Ascending aorta (tissue), 2 donors: ENCODE measurements around the gene POC1B. TPM values are rescaled to one million over a fixed set of nuclear protein-coding genes. Genes with fewer than 3 reads are reported as not detected.

ENCODE experiments used
- DNase-seq, 2 donors: peaks; one replicate each; pipeline ENCODE4 v3.0.0-alpha.2; 2019; ENCODE audit warnings: low spot score in 2 of 2
- H3K27ac ChIP-seq, 2 donors: fragments of 200-600 bp; sonication (generic); one replicate each; pipeline ENCODE4 v1.5.1; 2016 to 2017; ENCODE audit warnings: mild to moderate bottlenecking in 1 of 2
- H3K27me3 ChIP-seq: fragments of 200-600 bp; sonication (generic); one replicate; pipeline ENCODE4 v1.5.1; 2017
- H3K36me3 ChIP-seq, 2 donors: fragments of 200-600 bp; sonication (generic); one replicate each; pipeline ENCODE4 v1.5.1; 2016
- H3K4me1 ChIP-seq, 2 donors: fragments of 200-600 bp; sonication (generic); one replicate each; pipeline ENCODE4 v1.5.1; 2016 to 2017; ENCODE audit warnings: mild to moderate bottlenecking in 1 of 2
- H3K4me3 ChIP-seq, 2 donors: fragments of 200-600 bp; sonication (generic); one replicate each; pipeline ENCODE4 v1.5.1; 2016 to 2017; ENCODE audit warnings: mild to moderate bottlenecking in 1 of 2
- H3K9me3 ChIP-seq, 2 donors: fragments of 200-600 bp; sonication (generic); one replicate each; pipeline ENCODE4 v1.5.1; 2016
- CTCF ChIP-seq, 3 experiments: fragments of 200-600 bp in 2 of 3; fragments of 450-650 bp in 1 of 3; sonication (generic) in 2 of 3; IDR thresholded peaks; one replicate each; pipeline ENCODE4 v1.5.1; 2016 to 2019; ENCODE audit warnings: antibody characterized with exemption in 3 of 3, mild to moderate bottlenecking in 1 of 3, moderate library complexity in 1 of 3
- intact Hi-C: fragments of 100-400 bp; cut with DNase I; formaldehyde crosslinking; loops from one replicate; pipeline ENCODE4 v1.15.1; 2023
- total RNA-seq: library from RNA; depleted of rRNA; stranded (reverse); fragments of >200 nt; gene quantifications from one replicate; pipeline ENCODE4 v1.1.0, GENCODE V29; 2016

POC1B gene
- total RNA-seq, 1 donor from 2014 or later: 15.8 TPM

- Histone ChIP-seq H3K4me3 (no peak overlapping the region), H3K9me3 (no peaks in the 10 kb centered on the region), H3K36me3 (no peaks in the 10 kb centered on the region), H3K27ac (no peak overlapping the region), H3K4me1 (no peaks in the 10 kb centered on the region), H3K27me3 (no peaks in the 10 kb centered on the region)
- DNase-seq: no peak
- intact Hi-C loops: no loop called here
- no peak for TF ChIP-seq CTCF (IDR thresholded peaks at IDR 0.05)
Measured at GRCh38 chr12:89424389-89424788, 101.5 kb downstream of the POC1B start.

- intact Hi-C loops: no loop called here
- Histone ChIP-seq H3K4me3 (no peak overlapping the region), H3K27me3 (no peaks in the 10 kb centered on the region), H3K27ac (no peak overlapping the region), H3K9me3 (no peaks in the 10 kb centered on the region), H3K36me3 (no peaks in the 10 kb centered on the region), H3K4me1 (peaks cover 0 to 3% of the 10 kb centered on the region in 2 donors)
- DNase-seq: no peak
- peak in 1 of 3 experiments; percentile 5 for TF ChIP-seq CTCF (IDR thresholded peaks at IDR 0.05)
Measured at GRCh38 chr12:89421092-89421835, 104.6 kb downstream of the POC1B start.

- intact Hi-C loops: no loop called here
- H3K36me3 ChIP-seq: no peaks in the 10 kb centered on the region
- no peaks in the 10 kb centered on the region for H3K27me3 ChIP-seq
- H3K9me3 ChIP-seq: no peaks in the 10 kb centered on the region
- no peak overlapping the region for H3K4me3 ChIP-seq
- no peak overlapping the region for H3K27ac ChIP-seq
- DNase-seq: peak in 1 of 2 donors; percentile 9
- no peak for TF ChIP-seq CTCF (IDR thresholded peaks at IDR 0.05)
- H3K4me1 ChIP-seq: peaks cover 0 to 3% of the 10 kb centered on the region in 2 donors
Measured at GRCh38 chr12:89418228-89418910, 107.5 kb downstream of the POC1B start.

- intact Hi-C loops: no loop called here
- Histone ChIP-seq H3K4me3 (no peak overlapping the region), H3K9me3 (no peaks in the 10 kb centered on the region), H3K27ac (no peak overlapping the region), H3K36me3 (no peaks in the 10 kb centered on the region), H3K4me1 (peaks cover 0 to 3% of the 10 kb centered on the region in 2 donors), H3K27me3 (no peaks in the 10 kb centered on the region)
- no peak for TF ChIP-seq CTCF (IDR thresholded peaks at IDR 0.05)
- no peak for DNase-seq
Measured at GRCh38 chr12:89417246-89417977, 108.4 kb downstream of the POC1B start.

- H3K4me3 ChIP-seq: no peak overlapping the region
- H3K36me3 ChIP-seq: no peaks in the 10 kb centered on the region
- no peaks in the 10 kb centered on the region for H3K9me3 ChIP-seq
- H3K4me1 ChIP-seq: peaks cover 0 to 3% of the 10 kb centered on the region in 2 donors
- H3K27ac ChIP-seq: no peak overlapping the region
- no peaks in the 10 kb centered on the region for H3K27me3 ChIP-seq
- intact Hi-C loops: no loop called here
- TF ChIP-seq CTCF (IDR thresholded peaks at IDR 0.05): no peak
- DNase-seq: no peak
Measured at GRCh38 chr12:89416049-89416792, 109.6 kb downstream of the POC1B start.
